Measurements from ENCODE around the gene HMGB2.

The HMGB2 gene

DNA sequence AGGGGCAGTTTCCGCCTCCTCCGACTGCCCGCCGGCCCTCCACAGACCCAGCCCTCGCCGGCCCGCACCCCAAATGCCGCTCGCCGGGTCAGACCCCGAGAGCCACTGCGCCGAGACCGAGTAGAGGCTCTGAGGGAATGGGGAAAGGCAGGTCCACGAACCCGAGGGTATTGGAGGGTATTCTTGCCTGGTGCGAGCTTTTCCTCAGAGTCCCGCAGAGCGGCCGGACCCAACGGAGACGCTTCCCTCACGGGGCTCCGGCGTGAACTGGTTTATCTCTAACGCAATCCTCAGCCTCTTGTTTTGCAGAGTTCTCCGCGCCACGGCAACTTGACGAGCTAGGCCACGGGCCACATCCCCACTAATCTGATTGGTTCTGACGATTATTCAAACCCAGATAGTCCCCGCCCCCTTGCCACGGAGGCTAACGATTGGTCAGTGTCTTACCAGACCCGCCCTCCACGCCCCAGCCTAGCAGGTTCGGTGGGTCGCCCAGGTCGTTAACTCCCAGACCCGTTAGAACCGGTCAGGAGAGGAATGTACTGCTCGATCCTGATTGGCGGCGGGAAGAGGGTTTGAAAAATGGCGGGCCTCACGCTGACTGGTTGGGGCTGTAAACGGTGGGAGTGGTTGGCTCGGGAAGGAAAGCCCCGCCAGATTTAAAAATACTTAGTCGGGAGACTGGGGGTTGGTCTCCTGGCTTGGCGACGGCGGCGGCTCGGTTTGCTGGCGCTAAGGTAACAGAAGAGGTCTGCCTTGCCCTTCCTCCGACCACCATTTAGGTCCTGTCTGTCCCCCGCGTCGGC, at the start of gene HMGB2:
Gene HMGB2, minus strand, starts transcription at position 274 of the 806 bp plus-strand sequence. CDS start 709 bp downstream, outside the sequence.
- DNase-seq, result peak; percentile 100

- DNase-seq, result no peak
Measured at GRCh38 chr4:173382349-173382748, 48.2 kb upstream of the HMGB2 start.

DNA sequence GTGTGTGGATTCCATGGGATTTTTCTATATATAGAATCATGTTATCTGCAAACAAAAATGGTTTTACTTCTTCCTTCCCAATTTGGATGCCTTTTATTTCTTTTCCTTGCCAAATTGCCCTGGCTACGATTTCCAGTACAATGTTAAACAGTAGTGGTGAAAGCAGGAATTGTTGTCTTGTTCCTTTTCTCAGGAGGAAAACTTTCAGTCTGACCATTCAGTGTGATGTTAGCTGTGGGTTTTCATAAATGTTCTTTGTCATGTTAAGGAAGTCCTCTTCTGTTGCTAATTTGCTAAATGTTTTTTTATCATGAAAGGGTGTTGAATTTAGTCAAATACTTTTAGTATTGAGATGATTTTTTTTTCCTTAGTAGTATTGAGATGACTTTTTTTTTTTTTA, 47.5 kb upstream of the HMGB2 start:
- DNase-seq, result no peak

- DNase-seq, result no peak
Measured at GRCh38 chr4:173380987-173381386, 46.8 kb upstream of the HMGB2 start.

GRCh38 chr4:173379929-173380328, 45.8 kb upstream of the HMGB2 start:
- DNase-seq, result no peak

DNA sequence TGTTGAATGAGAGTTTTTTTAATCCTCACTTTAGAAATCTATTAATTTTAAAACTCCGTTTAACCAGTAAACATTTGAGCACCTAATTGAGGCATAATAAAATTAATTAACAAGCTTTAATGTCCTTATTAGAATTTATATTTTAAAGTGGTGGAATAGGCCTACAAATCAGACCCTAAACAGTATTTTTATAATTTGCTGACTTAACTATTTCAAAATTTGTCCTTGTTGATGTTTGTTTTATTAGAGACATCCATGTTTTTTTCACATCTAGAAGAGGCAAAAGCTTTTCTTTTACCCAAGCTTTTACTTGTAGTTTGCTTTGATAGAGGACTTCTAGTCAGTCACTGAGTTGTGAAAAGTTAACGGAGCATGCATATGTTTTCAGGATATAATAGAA, 40.4 kb upstream of the HMGB2 start:
- no peak for DNase-seq

GRCh38 chr4:173371292-173372192, 37.4 kb upstream of the HMGB2 start:
- DNase-seq, result peak; percentile 49

- peak; percentile 98 for DNase-seq
Measured at GRCh38 chr4:173370477-173371291, 36.5 kb upstream of the HMGB2 start, which contains the start of gene SAP30. Gene SAP30 (plus strand): TSS chr4:173370954. CDS start chr4:173371183, 229 bp downstream.

DNA sequence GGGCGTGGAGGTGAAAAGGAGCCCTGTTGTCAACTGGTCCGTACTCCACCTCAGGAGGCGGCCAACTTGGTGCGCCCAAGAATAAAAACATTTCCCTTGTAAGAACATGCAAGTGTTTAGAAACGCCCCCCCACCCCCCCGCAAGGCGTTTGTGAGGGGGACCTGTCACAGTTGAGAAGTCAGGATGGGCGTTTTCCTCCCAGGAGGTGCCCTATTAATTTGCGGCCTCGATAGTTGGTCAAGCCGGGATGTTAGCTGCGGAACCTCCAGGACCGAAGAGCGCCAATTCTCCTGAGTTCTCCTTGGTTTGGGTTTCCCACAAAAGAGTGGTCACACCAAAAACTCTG, 35.9 kb upstream of the HMGB2 start:
- peak; percentile 70 for DNase-seq

- no peak for DNase-seq
Measured at GRCh38 chr4:173367946-173368345, 33.8 kb upstream of the HMGB2 start.

- DNase-seq, result no peak
Measured at GRCh38 chr4:173367285-173367684, 33.1 kb upstream of the HMGB2 start.

- DNase-seq, result peak; percentile 17
Measured at GRCh38 chr4:173365359-173365996, 31.3 kb upstream of the HMGB2 start.

DNA sequence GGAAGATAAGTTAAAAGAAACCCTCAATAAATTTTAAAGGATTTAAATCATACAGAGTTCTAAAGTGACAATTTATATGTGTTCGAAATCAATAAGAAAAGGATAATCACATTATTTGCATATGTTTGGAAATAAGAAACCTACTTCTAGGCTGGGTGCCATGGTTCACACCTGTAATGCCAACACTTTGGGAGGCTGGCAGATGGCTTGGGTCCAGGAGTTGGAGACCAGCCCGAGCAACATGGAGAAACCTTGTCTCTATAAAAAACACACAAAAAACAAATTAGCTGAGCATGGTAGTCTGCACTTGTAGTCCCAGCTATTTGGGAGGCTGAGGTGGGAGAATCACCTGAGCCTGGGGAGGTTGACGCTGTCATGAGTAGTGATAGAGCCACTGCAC, 28.5 kb upstream of the HMGB2 start:
- no peak for DNase-seq

- DNase-seq, result no peak
Measured at GRCh38 chr4:173360587-173361221, 26.5 kb upstream of the HMGB2 start.

DNA sequence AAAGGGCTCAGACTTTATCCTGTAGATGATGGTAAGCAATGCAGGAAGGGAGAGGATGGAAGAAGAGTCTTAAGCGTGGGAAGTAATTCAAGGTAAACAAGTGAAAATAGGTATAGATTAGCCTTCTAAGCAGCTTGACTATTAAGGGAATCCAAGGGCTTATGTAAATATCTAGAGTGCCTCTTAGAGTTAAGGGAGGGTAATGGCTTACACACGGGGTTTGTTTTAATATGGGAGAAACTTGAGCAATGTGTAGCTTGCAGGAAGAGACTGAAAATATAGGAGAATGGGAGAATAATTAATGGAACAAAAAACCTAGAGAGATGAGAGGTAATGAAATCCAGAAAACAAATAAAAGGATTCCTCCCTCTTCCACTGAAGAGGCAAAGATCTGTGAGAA, 23.8 kb upstream of the HMGB2 start:
- DNase-seq, result no peak

DNA sequence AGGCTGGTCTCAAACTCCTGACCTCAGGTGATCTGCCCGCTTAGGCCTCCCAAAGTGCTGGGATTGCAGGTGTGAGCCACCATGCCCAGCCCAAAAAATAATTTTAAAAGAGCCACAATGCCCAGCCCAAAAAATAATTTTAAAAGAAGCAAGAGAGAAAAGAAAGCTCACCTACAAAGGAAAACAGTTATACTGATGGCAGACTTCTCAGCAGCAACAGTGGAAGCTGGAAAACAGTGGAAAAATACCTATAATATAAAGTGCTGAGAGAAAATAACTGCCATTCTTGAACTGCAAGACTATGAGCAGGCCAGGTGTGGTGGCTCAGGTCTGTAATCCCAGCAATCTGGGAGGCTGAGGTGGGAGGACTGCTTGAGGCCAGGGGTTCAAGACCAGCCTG, 13.3 kb upstream of the HMGB2 start:
- no peak for DNase-seq

- DNase-seq, result no peak
Measured at GRCh38 chr4:173346074-173346473, 11.9 kb upstream of the HMGB2 start.

- no peak for DNase-seq
Measured at GRCh38 chr4:173345648-173346047, 11.5 kb upstream of the HMGB2 start.

DNA sequence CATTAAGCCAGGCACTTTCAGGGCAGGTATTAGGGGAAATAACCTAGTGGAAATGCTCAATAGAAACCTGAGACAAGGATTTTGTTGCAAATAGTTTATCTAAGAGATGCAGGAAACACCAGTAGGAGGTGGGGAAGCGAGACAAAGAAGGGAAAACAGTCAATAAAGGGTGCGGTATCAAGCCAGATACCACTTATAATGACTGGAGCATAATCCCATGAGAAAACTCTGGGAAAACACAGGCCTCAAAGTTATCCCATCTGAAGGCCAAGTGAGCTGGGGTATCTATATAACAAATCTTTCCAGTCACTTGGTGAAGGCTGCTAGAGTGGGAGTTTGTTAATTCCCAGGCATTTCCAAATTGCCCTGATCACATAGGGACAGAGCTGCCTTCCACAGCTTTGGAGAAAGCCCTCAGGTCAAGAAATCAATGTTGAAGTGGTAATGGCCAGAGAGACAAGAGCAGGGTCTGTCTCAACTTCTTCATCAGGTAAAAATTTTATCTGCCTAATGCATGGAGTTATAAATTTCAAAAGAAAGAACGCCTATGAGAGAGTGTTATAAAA, 9.8 kb upstream of the HMGB2 start:
- no peak for DNase-seq

DNA sequence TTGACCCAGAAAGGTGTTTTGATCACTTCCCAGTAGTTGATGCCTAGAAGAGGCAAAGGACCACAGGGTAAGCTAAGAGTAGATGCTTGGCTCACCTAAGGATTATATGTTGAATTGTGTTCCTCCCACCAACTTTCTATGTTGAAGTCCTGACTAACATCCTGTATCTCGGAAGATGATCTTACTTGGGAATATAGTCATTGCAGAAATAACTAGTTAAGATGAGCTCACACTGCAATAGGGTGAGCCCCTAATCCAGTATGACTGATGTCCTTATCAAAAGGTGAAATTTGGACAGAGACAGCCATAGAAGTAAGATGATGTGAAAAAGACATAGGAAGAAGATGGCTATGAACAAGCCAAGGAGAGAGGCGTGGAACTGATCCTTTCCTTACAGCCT, 3.3 kb upstream of the HMGB2 start:
- no peak for DNase-seq

- DNase-seq, result peak; percentile 37
Measured at GRCh38 chr4:173334891-173335752, 964 bp upstream of the HMGB2 start.
